SK-N-MC (cell line): Measurements from ENCODE around the gene BCAS3.

Source experiments
- EZH2 ChIP-seq: fragments of 200-600 bp; sonication (generic); IDR thresholded peaks from one replicate; pipeline ENCODE4 v1.6.1; 2017; ENCODE audit warnings: antibody characterized with exemption
- POLR2AphosphoS5 ChIP-seq: IDR thresholded peaks from 2 replicates; pipeline ENCODE4 v1.6.1; 2012; ENCODE audit warnings: mild to moderate bottlenecking, low read depth, low read length, borderline replicate concordance

- TF ChIP-seq POLR2AphosphoS5 (no peak), EZH2 (no peak)
These were observed 544.2 kb downstream of the BCAS3 start for GRCh38 chr17:61221597-61222471.
